Suprapubic skin (tissue), 4 donors: Measurements from ENCODE around the gene SMARCD3. TPM values are rescaled to one million over a fixed set of nuclear protein-coding genes. Genes with fewer than 3 reads are reported as not detected.

Source experiments
- DNase-seq, 2 donors: peaks; one replicate each; pipeline ENCODE4 v3.0.0-alpha.2; 2019; ENCODE audit warnings: low spot score in 2 of 2
- H3K27ac ChIP-seq: fragments of 200-600 bp; sonication (generic); one replicate; pipeline ENCODE4 v1.5.1; 2019
- H3K27me3 ChIP-seq: fragments of 200-600 bp; sonication (generic); one replicate; pipeline ENCODE4 v1.5.1; 2019
- H3K36me3 ChIP-seq: fragments of 200-600 bp; sonication (generic); one replicate; pipeline ENCODE4 v1.5.1; 2019
- H3K4me1 ChIP-seq: fragments of 200-600 bp; sonication (generic); one replicate; pipeline ENCODE4 v1.5.1; 2019
- H3K4me3 ChIP-seq: fragments of 200-600 bp; sonication (generic); one replicate; pipeline ENCODE4 v1.5.1; 2019; ENCODE audit warnings: mild to moderate bottlenecking
- H3K9me3 ChIP-seq: fragments of 200-600 bp; sonication (generic); one replicate; pipeline ENCODE4 v1.5.1; 2019
- EP300 ChIP-seq: sonication (generic); formaldehyde crosslinking; IDR thresholded peaks from one replicate; pipeline ENCODE4 v1.6.1; 2017; ENCODE audit warnings: antibody characterized with exemption
- POLR2A ChIP-seq, 2 donors: fragments of 450-650 bp; IDR thresholded peaks; one replicate each; pipeline ENCODE4 v1.6.1; 2017; ENCODE audit warnings: antibody characterized with exemption in 2 of 2, mild to moderate bottlenecking in 2 of 2, moderate library complexity in 2 of 2
- POLR2AphosphoS5 ChIP-seq, 3 donors: sonication (generic); formaldehyde crosslinking; IDR thresholded peaks; one replicate each; pipeline ENCODE4 v1.6.1; 2017; ENCODE audit warnings: antibody characterized with exemption in 3 of 3
- WGBS: methylation state at CpG from one replicate; pipeline ENCODE4 v1.1.5; 2018; 5-methylcytosine and 5-hydroxymethylcytosine counted together
- total RNA-seq, 4 donors: library from RNA; depleted of rRNA; stranded (reverse); fragments of >200 nt; gene quantifications; one replicate each; pipeline ENCODE4 v1.1.0, GENCODE V29; 2016
- TF ChIP-seq, protein P1 (sequence below), 2 donors: fragments of 200-600 bp in 1 of 2; fragments of 450-650 bp in 1 of 2; sonication (generic) in 1 of 2; IDR thresholded peaks; one replicate each; pipeline ENCODE4 v1.5.1; 2016 to 2019; ENCODE audit warnings: antibody characterized with exemption in 2 of 2, mild to moderate bottlenecking in 1 of 2, moderate library complexity in 1 of 2

Gene SMARCD3
- total RNA-seq, 4 donors from 2014 or later, result 9.6 to 15.8 (median 10.9) TPM

DNA sequence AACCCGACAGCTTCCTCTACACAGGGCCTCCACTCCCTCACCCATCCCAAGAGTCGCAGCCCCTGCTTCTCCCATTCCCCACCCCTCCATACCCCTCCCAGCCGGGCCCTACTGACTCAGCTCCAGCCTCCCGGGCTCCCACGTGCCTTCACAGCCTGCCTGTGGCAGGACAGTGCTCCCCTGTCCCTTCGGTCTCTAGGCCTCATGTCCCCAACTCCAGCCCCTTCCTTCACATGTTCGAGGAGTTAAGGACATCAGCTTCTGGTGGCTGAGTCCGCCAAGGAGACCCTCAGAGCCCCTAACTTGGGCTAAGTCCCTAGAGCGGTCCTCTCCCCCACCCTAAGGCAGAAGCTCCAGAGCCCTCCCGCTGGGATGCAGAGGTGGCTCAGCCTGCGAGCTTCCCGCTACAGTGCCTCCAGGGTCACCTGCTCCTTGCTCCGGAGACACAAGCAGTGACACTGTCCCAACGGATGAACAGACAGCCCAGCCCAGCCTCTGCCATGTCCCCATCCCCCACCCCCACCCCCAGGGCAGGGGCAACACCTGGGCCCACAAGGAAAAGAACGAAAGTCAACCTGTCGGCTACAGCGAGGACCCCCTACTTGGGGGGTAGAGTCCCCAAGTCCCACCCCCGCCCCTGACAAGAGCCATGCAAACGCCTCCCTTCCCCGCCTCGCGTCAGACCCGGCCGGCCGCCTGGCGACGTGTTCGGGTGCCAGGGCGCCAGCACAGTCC, 716 bp downstream of the SMARCD3 start:
- WGBS, result 23% methylated on average over 12 of the region's 29 CpGs
- Histone ChIP-seq H3K4me3 (peak overlapping the region; percentile 68), H3K27ac (peak overlapping the region; percentile 86), H3K9me3 (no peaks in the 10 kb centered on the region), H3K27me3 (peaks cover 9% of the 10 kb centered on the region), H3K36me3 (no peaks in the 10 kb centered on the region), H3K4me1 (peaks cover 80% of the 10 kb centered on the region)
- peak in 1 of 2 donors; percentile 70 for DNase-seq
- TF ChIP-seq POLR2A (IDR thresholded peaks at IDR 0.05) (no peak), POLR2AphosphoS5 (IDR thresholded peaks at IDR 0.05) (no peak), EP300 (no peak)
- TF ChIP-seq, protein P1, sequence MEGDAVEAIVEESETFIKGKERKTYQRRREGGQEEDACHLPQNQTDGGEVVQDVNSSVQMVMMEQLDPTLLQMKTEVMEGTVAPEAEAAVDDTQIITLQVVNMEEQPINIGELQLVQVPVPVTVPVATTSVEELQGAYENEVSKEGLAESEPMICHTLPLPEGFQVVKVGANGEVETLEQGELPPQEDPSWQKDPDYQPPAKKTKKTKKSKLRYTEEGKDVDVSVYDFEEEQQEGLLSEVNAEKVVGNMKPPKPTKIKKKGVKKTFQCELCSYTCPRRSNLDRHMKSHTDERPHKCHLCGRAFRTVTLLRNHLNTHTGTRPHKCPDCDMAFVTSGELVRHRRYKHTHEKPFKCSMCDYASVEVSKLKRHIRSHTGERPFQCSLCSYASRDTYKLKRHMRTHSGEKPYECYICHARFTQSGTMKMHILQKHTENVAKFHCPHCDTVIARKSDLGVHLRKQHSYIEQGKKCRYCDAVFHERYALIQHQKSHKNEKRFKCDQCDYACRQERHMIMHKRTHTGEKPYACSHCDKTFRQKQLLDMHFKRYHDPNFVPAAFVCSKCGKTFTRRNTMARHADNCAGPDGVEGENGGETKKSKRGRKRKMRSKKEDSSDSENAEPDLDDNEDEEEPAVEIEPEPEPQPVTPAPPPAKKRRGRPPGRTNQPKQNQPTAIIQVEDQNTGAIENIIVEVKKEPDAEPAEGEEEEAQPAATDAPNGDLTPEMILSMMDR (IDR thresholded peaks at IDR 0.05), result no peak

DNA sequence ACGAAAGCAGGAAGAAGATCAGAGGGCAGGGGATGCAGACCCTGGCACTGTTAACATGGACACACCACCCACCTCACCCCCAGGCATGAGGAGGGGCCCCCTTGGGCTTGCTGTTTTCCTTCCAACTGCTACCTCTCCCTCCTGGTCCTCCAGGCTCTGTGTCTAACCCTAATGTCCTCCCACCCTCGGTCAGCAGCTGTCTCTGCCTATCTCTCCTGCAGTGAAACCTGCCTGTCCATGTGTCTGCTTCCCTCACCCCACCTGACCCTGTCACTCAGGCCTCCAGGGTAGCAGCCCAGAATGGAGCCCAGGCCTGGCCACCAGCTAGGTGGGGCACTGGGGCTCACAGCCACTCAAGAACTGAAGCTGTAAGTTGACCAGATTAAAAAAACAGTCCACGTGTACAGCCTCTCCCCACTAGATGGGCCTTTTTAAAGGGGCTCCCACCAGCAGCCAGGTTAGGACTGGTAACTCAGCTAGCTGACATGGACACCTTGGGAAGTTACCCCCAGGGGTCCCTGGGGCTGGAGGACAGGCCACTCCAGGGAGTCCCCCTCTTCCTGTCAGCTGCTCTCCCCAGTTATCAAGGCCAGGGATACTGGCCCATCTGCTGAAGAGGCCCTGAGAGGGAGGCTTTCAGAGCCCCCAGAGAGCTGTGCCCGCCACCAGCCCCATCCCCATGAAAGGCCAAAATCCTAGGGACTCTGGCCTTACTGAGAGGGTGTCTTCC, 1.5 kb downstream of the SMARCD3 start:
- Histone ChIP-seq H3K27me3 (peaks cover 9% of the 10 kb centered on the region), H3K36me3 (peaks cover 3% of the 10 kb centered on the region), H3K4me1 (peaks cover 72% of the 10 kb centered on the region), H3K4me3 (peak overlapping the region; percentile 68), H3K27ac (peak overlapping the region; percentile 86), H3K9me3 (no peaks in the 10 kb centered on the region)
- TF ChIP-seq POLR2AphosphoS5 (IDR thresholded peaks at IDR 0.05), result no peak
- no peak for TF ChIP-seq EP300
- TF ChIP-seq POLR2A (IDR thresholded peaks at IDR 0.05), result no peak
- TF ChIP-seq, protein P1 (IDR thresholded peaks at IDR 0.05), result no peak
- WGBS, result 54% methylated on average over 4 of the region's 4 CpGs
- peak in 1 of 2 donors; percentile 61 for DNase-seq

DNA sequence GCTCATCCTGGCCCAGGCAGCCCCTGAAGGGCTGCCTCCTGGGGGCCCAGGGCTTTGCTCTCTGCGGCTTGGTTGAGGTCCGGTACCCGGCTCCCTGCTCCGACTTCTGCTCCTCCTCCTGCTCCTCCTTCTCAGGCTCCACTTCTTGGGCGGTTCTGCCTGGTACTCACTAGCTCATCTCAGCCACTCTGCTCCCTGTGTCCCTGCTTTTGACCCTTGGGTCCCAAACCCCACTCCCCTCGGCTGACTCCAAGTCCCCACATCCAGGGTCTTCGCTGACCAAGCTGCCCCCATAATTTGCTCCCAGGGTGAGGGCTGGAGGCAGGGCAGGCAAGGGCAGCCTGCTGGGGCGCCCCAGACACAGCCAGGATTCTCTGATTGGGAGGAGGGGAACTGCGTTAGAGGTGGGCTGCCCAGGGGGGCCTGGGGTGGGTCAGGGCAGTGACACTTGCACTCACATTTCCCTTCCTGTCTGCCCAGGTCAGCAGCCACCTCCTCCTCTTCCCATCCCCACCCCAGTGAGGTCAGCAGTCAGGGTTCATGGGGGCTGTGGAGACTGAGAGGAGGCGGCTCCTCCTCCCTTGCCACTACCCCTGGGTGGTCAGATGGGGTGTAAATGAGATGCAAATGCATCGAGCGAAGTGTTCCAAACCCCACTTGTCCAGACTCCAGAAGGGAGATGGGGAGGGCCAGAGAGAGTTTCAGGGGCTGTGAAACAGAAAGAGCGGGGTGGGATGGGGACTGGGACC, 2.2 kb downstream of the SMARCD3 start:
- no peak for DNase-seq
- Histone ChIP-seq H3K4me3 (peak overlapping the region; percentile 44), H3K9me3 (no peaks in the 10 kb centered on the region), H3K4me1 (peaks cover 68% of the 10 kb centered on the region), H3K36me3 (peaks cover 10% of the 10 kb centered on the region), H3K27ac (no peak overlapping the region), H3K27me3 (peaks cover 9% of the 10 kb centered on the region)
- TF ChIP-seq EP300, result no peak
- no peak for TF ChIP-seq POLR2A (IDR thresholded peaks at IDR 0.05)
- no peak for TF ChIP-seq POLR2AphosphoS5 (IDR thresholded peaks at IDR 0.05)
- TF ChIP-seq, protein P1 (IDR thresholded peaks at IDR 0.05), result no peak
- WGBS, result 41% methylated on average over 11 of the region's 13 CpGs

DNA sequence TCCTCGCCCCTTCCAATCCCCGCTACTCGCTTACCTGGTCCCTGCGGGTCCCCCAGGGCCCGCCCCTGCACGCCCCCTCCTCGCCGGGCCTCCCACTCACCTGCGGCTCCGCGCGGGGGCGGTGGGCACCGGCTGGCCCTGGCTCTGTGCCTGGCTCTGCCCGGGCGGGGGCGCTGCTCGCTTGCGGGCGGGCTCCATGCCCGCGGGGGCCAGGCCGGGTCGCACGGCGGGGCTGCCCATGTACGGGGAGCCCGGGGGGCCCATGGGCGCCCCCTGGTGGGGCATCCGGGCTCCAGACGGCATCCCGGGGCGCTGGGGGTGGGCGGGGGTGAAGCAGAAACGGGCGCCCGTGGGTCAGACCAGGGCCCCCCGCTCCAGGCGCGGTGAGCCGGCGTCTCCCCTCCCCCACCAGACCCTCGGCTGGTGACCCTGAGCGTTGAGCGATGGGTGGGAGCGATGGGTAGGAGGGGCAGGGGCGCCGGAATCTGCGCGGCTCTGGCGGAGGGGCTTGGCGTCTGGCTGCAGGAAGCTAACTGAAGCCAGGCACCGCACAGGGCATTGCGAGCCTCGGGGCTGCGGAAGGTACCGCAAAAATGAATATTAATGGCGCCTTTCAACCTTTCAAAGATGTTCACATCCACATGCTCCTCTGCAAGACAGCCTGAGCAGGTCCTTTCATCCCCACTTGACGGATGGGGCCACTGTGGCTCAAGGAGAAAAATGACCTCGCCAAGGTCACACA, 3.0 kb downstream of the SMARCD3 start:
- H3K4me1 ChIP-seq, result peaks cover 60% of the 10 kb centered on the region
- H3K36me3 ChIP-seq, result peaks cover 10% of the 10 kb centered on the region
- DNase-seq, result no peak
- H3K27ac ChIP-seq, result no peak overlapping the region
- 8% methylated on average over 9 of the region's 60 CpGs for WGBS
- no peaks in the 10 kb centered on the region for H3K9me3 ChIP-seq
- peak overlapping the region; percentile 44 for H3K4me3 ChIP-seq
- peaks cover 9% of the 10 kb centered on the region for H3K27me3 ChIP-seq
- TF ChIP-seq, protein P1 (IDR thresholded peaks at IDR 0.05), result peak; percentile 7 to 81
- TF ChIP-seq EP300, result no peak
- no peak for TF ChIP-seq POLR2AphosphoS5 (IDR thresholded peaks at IDR 0.05)
